ENCODE data around the gene SNTB2.
A peak's percentile ranks its signal among the peaks of the same experiment; 100 is the strongest.
"Not testable (repeated sequence)": the region's sequence is repeated elsewhere in the genome, so short reads cannot be mapped to it uniquely, and the experiment has no call there.

The SNTB2 gene

DNA sequence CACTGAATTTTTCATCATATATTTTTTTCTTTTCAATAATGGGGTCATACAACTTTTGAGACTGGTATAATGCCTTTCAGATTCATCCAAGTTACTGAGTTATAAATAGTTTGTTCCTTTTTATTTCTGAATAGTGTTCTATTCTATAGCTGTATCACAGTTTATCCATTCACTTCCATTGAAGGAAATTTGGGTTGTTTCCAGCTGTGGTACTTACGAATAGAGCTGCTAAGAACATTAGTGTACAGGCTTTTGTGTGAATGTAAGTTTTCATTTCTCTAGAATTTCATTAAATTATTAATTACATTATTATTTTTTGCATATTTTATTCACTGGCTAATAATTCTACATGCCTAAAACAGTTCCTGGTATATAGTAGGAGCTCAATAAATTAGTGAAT, 52.9 kb downstream of the SNTB2 start:
- no peak for DNase-seq

DNA sequence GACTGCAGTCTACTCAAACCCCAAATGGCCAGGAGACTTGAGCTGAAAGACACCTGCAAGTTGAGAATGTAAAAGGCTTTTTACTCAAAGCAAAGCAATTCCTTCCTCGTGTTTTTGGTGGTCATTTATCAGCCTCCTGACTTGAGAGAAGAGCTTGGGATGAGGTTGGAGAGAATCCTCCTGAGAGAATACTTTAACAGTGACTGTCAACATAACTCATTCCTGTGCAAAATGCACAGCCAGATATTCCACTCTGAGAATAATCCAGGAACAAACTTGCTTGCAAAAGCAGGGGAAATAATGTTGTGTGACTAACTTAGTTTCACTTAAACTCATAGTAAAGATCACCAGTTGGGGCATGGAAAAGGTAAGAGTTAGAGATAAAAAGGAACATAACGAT, 53.4 kb downstream of the SNTB2 start:
- DNase-seq: peak; percentile 45

GRCh38 chr16:69241926-69242325, 55.0 kb downstream of the SNTB2 start:
- peak; percentile 57 for DNase-seq

DNA sequence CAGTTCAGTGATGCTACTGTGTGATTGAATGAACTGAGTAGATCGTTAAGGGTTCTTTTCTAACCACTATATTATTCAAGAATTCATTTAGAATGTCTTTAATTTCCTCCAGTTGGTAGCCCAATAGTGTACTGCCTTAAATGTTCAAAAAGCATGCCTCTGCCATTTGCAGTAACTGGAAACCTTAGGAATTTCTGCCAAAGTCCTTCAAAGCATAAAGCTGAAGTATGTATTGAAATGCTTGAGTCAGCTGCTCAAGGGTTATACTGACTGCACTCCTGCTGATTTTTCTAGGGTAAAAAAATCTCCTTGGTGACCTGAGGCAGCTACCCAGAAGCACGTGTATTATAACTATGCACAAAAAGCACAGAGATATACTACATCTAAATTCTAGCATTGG, 56.5 kb downstream of the SNTB2 start:
- DNase-seq: peak; percentile 86

DNA sequence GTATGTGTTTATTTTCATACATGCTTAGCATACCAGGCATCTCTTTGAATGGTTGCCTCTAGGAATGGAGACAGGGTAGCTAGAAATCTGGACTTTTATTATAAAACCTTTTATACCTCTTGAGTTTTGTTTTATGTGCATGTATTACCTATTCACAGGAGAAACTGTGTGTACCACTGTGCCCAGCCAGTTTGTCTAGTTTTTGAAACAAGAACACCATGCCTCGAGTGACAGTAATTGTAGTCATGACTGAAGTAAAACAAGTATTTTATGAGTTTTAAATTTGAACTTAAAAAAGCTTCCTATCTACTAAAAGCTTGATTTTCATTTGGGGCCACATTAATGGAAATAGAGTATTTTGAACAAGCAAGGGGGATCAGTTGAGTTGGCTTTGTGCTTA, 57.4 kb downstream of the SNTB2 start:
- DNase-seq: no peak

- DNase-seq: peak; percentile 45
These were observed 63.1 kb downstream of the SNTB2 start for GRCh38 chr16:69250081-69250480.

DNA sequence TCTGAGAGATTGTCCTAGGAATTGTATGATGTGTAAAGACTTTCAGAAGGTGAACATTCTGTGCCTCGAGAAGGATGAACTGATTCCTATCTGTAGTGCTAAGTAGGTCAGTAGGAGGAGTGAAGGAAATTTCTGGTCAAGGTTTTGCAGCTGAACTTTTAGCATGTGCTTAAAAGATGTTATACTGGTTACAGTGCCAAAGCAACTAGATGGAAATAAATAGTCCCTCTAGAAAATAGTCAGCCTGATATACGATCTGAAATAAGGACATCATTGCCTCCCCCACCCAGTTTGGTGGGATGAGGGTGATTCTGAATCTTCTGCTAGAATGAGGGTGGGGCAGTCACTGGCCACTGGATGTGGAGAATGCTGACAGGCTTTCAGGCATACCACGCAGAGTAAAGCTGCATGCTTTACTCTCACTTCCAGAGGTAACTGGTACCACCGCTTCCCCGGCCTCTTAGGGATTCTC, 66.9 kb downstream of the SNTB2 start:
- no peak for DNase-seq

- not testable (repeated sequence) for DNase-seq
These were observed 72.4 kb downstream of the SNTB2 start for GRCh38 chr16:69259428-69259764.

GRCh38 chr16:69260019-69260418, 73.1 kb downstream of the SNTB2 start:
- no peak for DNase-seq

DNA sequence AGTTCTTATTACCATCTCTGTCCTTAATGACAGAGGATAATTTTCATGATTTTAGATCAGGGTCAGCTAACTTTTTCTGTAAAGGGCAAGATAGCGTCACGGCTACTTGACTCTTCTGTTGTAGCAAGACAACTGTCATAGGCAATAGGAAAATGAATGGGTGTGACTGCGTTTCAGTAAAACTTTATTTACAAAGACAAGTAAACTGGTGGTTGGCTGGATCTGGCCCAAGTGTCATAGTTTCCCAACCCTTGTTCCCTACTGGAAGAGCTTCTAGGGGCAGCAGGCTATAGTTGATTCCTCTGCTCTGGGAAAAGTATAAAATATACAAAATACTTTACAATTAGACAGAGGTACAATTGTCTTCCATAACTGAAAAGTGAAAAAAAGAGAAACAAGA, 73.5 kb downstream of the SNTB2 start:
- DNase-seq: no peak

GRCh38 chr16:69266334-69267063, 79.5 kb downstream of the SNTB2 start:
- DNase-seq: no peak

GRCh38 chr16:69267633-69268032, 80.7 kb downstream of the SNTB2 start:
- DNase-seq: no peak

GRCh38 chr16:69270395-69270794, 83.4 kb downstream of the SNTB2 start:
- DNase-seq: peak; percentile 54

GRCh38 chr16:69270831-69271230, 83.9 kb downstream of the SNTB2 start:
- DNase-seq: peak; percentile 50

DNA sequence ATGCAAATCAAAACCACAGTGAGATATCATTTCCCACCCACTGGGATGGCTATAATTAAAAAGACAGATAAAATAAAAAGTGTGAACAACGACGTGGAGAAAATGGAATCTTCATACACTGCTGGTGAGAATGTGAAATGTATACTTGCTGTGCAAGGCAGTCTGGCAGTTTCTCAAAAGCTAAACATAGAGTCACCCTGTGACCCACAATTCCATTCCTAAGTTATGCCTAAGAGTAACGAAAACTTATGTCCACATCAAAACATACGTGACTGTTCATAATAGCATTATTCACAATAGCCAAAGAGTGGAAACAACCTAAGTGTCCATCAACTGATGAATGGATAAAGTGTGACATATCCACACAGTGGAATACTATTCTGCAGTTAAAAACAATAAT, 86.0 kb downstream of the SNTB2 start:
- DNase-seq: peak; percentile 76

- no peak for DNase-seq
These were observed 87.8 kb downstream of the SNTB2 start for GRCh38 chr16:69274699-69275235.

DNA sequence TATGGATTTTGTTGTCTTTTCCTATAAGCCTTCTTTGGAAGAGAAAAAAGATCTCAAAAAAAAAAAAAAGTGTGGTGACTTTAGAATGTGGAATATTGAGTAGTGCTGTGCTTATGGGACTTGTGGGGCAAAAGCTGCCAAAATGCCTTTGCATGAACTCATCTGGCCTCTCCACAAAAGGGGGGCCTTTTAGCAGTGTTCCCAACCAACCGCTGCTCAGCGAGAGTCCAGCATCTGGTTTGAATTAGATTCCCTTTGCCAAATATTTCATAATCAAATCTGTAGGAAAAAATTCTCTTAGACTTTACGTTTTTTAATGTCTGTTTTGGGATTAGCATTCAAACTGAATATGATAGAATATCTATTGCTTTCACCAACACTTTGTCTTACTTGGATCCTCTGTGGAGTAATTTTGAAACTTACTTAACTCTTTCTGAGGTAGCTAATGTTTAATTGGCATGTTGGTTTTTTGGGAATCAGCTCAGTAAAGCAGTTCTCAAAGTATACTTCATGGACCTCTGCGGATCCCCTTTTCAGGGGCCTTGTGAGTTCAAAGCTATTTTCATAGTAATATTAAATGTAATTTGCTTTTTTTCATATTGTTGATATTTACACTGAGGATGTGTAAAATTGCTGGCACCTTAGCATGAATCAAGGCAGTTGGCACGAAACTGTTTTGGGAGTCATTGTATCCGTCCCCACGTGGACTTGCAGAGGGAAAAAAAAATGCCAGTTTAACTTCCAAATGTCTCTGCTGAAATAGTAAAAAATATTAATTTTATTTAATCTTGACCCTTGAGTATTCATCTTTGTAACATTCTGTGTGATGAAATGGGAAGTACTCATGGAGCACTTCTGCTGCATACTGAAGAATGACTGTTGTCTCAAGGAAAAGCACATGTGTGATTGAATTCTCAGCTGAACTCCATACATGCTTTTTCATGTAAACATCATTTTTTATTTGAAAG, 89.5 kb downstream of the SNTB2 start:
- peak; percentile 99 for DNase-seq

DNA sequence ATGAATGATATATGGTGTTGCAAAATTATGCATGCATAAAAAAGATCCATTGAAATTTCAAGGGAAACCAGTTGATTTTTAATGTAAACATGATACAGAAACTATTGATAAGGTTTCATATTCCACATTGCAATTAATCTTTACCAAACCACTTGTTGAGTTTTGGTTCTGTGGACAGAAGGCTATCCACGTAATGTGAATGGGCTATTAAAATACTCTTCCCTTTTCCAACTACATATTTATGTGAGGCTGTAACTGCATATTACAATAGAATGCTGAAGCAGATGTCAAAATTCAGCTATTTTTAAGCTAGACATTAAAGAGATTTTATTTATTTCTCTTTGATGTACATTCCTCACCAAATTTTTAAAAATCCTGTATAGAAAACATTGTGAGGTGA, 90.4 kb downstream of the SNTB2 start:
- DNase-seq: peak; percentile 66

DNA sequence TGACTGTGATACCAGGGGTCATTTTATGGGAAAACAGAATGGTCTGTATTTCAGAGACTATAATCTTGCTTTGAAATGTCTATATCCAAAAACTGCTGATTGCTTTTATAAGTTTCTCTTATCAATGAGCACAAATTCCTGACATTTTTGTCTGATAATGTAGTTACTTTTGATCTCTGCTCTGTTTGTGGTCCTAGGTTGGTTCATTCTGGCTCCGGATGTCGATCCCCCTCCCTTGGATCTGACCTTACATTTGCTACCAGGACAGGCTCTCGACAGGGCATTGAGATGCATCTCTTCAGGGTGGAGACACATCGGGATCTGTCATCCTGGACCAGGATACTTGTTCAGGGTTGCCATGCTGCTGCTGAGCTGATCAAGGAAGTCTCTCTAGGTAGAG, 96.9 kb downstream of the SNTB2 start:
- no peak for DNase-seq

- DNase-seq: peak; percentile 21
These were observed 98.3 kb downstream of the SNTB2 start for GRCh38 chr16:69285240-69285639.

GRCh38 chr16:69286941-69287713, 100.2 kb downstream of the SNTB2 start:
- peak; percentile 72 for DNase-seq

DNA sequence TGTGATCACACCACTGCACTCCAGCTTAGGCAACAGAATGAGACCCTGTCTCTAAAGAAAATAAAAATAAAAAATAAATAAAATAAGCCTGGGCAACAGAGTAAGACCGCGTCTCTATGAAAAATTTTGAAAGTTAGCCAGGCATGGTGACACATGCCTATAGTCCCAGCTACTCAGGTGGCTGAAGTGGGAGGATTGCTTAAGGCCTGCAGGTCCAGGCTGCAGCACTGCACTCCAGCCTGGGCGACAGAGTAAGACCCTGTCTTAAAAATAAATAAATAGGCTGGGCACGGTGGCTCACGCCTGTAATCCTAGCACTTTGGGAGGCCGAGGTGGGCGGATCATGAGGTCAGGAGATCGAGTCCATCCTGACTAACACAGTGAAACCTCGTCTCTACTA, 104.7 kb downstream of the SNTB2 start:
- DNase-seq: not testable (repeated sequence)

GRCh38 chr16:69293401-69293800, 106.4 kb downstream of the SNTB2 start:
- DNase-seq: no peak
